HG03175 (cell line): ENCODE results near the gene FFAR3.
"Not testable (repeated sequence)": the region's sequence is repeated elsewhere in the genome, so short reads cannot be mapped to it uniquely, and the experiment has no call there.

Source experiments
- ATAC-seq: cut with Tn5 transposase; IDR thresholded peaks from one replicate; pipeline ENCODE4 v1.9.1; 2021; ENCODE audit warnings: mild to moderate bottlenecking, moderate library complexity; ENCODE audit not compliant: unreplicated experiment

Gene FFAR3

DNA sequence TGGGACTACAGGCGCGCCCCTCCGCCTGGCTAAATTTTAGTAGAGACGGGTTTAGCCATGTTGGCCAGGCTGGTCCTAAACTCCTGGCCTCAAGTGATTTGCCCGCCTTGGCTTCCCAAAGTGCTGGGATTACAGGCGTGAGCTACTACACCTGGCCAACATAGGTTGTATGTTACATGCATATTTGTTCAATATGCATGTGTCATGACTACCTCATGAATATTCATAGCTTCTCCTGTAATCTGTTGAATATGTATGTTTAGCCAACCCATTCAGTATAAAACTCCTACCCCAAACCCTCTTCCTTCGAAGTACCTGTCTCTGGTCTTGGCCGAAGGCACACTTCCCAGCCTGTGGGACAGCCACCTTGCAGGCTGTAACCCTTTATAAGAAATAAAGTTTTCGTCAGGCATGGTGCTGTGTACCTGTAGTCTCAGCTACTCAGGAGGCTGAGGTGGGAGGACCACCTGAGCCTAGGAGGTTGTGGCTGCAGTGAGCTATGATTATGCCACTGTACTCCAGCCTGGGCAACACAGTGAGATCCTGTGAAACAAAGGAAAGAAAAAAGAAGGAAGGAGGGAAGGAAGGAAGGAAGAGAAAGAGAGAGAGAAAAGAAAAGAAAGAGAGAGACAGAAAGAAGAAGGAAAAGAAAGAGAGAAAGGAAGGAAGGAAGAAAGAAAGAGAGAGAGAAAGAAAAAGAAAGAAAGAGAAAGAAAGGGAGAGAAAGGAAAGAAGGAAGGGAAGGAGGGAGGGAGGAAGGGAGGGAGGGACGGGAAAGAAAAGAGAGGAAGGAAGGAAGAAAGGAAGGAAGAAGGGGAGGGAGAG is 41.9 kb downstream of the FFAR3 start:
- ATAC-seq = no peak

DNA sequence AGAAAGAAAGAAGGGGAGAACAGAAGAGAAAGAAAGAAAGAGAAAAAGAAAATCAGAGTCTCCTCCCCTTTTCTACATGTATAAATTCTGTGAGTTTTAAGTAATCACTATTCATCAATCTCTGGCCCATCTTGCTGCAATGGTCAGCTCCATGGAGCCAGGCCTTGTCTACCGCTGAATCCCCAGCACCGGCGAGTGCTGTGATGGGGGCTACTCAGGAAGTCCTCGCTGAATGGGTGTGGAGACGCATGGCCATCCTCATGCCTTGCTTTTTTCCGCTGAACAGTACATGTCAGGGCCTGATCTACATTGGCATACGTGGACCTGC is 42.5 kb downstream of the FFAR3 start:
- no peak for ATAC-seq

DNA sequence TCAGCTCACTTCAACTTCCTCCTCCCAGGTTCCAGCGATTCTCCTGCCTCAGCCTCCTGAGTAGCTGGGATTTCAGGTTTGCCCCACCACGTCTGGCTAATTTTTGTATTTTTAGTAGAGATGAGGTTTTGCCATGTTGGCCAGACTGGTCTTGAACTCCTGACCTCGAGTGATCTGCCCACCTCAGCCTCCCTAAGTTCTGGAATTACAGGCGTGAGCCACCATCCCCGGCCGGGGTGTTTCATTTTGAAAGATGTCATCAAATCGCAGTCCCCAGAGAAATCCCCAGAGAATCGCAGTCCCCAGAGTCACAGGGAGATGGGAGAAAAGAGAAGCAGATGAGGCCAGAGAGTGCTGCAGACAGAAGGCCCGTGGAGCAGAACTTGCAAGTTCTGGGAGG is 43.2 kb downstream of the FFAR3 start:
- not testable (repeated sequence) for ATAC-seq

DNA sequence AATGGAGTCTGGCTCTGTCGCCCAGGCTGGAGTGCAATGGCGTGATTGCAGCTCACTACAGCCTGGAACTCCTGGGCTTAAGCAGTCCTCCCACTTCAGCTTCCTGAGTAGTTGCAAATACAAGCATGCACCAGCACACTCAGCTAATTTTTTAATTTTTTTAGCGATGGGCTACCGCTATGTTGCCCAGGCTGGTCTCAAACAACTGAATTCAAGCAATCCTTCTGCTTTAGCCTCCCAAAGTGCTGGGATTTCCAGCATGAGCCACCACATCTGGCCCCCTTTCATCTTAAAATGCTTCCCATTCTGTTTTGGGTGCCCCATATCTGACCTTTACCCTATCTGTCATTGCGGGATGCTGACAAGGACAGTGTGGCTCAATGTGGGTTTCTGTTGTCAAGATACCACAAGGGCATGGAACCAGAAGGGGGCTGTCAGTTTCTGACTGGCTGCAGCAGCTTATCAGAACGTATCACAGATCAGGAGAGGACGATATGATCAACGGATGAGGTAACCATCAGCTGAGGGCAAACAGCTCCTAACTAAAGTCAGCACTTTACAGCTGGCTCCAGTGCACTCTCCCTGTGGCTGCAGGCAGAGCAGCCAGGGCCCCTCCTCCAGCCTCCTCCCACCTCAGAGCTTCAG is 45.0 kb downstream of the FFAR3 start:
- no peak for ATAC-seq

DNA sequence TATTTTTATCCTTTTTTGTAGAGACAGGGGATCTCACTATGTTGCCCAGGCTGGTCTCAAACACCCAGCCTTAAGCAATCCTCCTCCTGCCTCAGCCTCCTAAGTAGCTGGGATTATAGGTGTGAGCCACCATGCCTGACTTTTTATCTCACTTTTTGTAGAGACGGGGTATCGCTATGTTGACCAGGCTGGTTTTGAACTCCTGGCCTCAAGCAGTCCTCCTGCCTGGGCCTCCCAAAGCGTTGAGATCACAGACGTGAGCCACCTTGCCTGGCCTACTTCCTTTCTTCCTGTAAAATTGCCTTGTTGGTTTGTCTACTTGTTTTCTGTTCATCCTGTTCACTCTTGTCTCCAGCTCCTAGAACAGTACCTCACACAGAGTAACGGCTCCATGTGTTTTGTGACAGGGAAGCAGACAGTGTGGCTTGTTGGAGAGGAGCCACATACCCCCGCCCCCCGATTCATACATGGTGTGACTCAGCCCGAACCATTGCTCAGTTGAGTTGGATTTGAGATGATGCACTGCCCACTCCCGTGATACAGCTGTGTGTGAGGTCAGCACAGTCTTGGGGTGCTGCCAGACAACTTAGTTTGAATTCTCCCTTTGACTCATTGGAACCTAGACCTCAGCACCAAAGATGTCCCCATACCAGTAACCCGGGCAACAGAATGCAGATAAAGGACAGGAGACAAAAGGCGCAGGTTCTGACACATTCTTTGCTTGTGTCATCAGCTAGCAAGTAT is 46.8 kb downstream of the FFAR3 start:
- peak; percentile 69 for ATAC-seq

DNA sequence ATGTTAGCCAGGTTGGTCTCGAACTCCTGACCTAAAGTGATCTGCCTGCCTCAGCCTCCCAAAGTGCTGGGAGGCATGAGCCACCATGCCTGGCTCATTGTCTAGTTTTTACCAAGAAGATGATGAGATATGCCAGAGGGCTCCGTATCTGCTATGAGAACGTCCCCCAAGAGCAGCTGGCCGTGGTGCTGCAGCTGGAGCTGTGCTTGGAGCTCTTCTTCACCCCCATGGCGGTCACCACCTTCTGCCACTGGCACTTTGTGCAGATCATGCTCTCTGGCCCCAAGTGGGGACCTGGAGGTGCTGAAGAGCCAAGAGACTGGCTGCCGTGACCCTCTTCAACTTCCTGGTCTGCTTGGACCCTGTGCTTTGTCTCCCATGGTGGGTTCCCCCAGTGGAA is 49.4 kb downstream of the FFAR3 start:
- no peak for ATAC-seq

DNA sequence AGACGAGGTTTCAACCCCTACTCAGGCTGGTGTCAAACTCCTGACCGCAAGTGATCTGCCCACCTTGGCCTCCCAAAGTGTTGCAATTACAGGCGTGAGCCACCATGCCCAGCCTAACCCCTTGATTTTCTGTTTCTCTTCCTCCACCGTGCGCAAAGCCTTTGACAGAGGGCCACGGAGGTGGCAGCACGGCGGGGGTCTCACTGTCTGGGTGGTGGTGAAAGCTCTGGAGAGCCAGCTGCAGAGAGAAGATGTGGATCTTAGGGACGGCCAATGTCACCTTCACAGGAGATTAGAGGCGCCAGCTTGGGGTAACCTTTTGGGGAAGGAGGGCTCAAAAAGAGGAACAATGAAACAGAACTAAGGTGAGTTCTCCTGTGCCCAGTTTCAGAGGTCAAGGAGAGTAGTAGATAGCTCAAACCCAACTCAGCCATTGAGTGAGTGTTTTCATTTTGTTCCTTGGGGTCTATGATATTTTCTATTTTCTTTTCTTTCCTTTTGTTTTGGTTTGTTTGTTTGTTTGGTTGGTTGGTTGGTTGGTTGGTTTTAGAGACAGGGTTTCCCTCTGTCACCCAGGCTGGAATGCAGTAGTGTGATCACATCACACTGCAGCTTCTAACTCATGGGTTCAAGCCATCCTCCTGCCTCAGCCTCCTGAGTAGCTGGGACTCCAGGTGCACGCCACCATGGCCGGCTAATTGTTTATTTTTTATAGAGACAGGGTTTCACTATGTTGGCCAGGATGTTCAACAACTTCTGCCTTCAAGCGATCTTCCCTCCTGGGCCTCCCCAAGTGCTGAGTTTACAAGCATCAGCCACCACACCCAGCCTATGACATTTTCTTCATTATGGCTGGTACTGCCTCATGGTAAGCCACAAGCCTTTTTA is 50.3 kb downstream of the FFAR3 start:
- peak; percentile 82 for ATAC-seq

DNA sequence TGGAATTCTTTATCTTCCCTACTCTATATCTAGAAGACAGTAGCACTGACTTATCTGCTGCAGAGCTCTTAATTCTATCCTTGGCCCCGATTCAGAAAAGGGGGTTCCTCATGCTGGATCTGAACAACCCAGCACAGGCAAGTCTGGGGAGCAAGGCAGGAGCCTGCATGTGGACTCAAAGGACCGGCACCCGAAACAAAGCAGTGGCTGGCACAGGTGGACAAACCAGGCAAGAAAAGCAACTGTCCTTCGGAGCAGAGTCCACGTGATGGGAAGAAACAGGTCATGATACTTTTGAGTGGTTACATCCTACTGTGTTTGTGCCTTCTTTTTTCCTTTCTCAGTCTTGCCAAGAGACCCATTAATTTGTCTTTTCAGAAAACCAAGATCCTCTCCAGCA is 50.9 kb downstream of the FFAR3 start:
- ATAC-seq = no peak
